Activated CD8-positive, alpha-beta T cell treated with anti-CD3 and anti-CD28 coated beads, Interleukin-2, amount 10 ng/mL, durations not matched to agents 7 days and 5 days (primary cell): ENCODE measurements around the gene FOXP4. TPM values are rescaled to one million over a fixed set of nuclear protein-coding genes. Genes with fewer than 3 reads are reported as not detected.

Experiments used
- ATAC-seq: fragments of 150-1000 bp; cut with Tn5 transposase; one replicate; pipeline ENCODE4 v1.10.0; 2021; ENCODE audit warnings: moderate library complexity
- CTCF ChIA-PET: fragments of 350-600 bp; sonication (Branson Sonifier 250); formaldehyde crosslinking; loops from one replicate; lab custom pipeline; 2021; ENCODE audit warnings: antibody characterized with exemption; lab: Charles Lee
- POLR2A ChIA-PET: fragments of 350-600 bp; sonication (Branson Sonifier 250); formaldehyde crosslinking; loops from one replicate; lab custom pipeline; 2021; ENCODE audit warnings: antibody characterized with exemption; lab: Charles Lee
- DNase-seq: peaks from one replicate; pipeline ENCODE4 v3.0.0-alpha.2; 2020
- H3K27ac Mint-ChIP-seq: one replicate; pipeline ENCODE4 v1.8.0; 2021; ENCODE audit warnings: mild to moderate bottlenecking, mixed read lengths
- H3K27me3 Mint-ChIP-seq: one replicate; pipeline ENCODE4 v1.8.0; 2021; ENCODE audit warnings: low read depth, mixed read lengths
- H3K36me3 Mint-ChIP-seq: one replicate; pipeline ENCODE4 v1.8.0; 2021; ENCODE audit warnings: low read depth, mixed read lengths
- H3K4me1 Mint-ChIP-seq: one replicate; pipeline ENCODE4 v1.8.0; 2021; ENCODE audit warnings: low read depth, mixed read lengths
- H3K4me3 Mint-ChIP-seq: one replicate; pipeline ENCODE4 v1.8.0; 2021; ENCODE audit warnings: mild to moderate bottlenecking, mixed read lengths
- H3K9me3 Mint-ChIP-seq: one replicate; pipeline ENCODE4 v1.8.0; 2022; ENCODE audit warnings: mixed read lengths; ENCODE audit not compliant: insufficient read depth
- total RNA-seq, 2 experiments: library from RNA; stranded (reverse); gene quantifications; one replicate each; pipeline ENCODE4 v1.2.3, GENCODE V29; 2021

FOXP4 gene
- total RNA-seq, 2 experiments from 2014 or later = 6.7 to 7.1 TPM

DNA sequence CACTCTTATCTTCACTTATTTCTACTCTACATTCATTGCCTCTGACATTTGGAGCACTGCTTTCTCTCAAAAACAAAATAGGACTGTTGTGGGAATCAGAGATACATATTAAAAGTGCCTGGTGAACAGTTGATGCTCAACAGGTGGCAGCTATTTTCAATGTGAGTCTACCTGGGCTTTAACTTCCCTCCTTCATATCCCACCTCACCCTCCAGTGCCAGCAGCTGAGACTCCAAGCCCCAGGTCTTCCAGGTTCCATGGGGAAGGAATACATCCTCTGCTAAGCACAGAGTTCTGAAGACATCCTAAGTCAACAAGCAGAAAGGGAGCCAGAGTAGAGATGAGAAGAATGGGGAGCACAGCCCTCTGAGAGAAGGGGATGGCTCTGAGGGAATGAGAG is 7.0 kb upstream of the FOXP4 start:
- ATAC-seq (no peak), DNase-seq (no peak)
- H3K27me3 Mint-ChIP-seq = peaks cover 66% of the 10 kb centered on the region
- H3K36me3 Mint-ChIP-seq = no peaks in the 10 kb centered on the region
- ChIA-PET POLR2A (no interaction called here), CTCF (interaction anchor here (1.8 kb wide), 1 partner anchor 114 kb away, joined by 7 read pairs; no protein-coding TSS in a partner anchor)
- no peaks in the 10 kb centered on the region for H3K9me3 Mint-ChIP-seq
- no peak overlapping the region for H3K27ac Mint-ChIP-seq
- H3K4me1 Mint-ChIP-seq = no peaks in the 10 kb centered on the region
- H3K4me3 Mint-ChIP-seq = no peak overlapping the region

GRCh38 chr6:41541364-41541763 is 4.8 kb upstream of the FOXP4 start:
- Mint-ChIP-seq H3K27me3 (peaks cover 65% of the 10 kb centered on the region), H3K36me3 (no peaks in the 10 kb centered on the region), H3K4me1 (peaks cover 12% of the 10 kb centered on the region), H3K27ac (no peak overlapping the region), H3K9me3 (no peaks in the 10 kb centered on the region), H3K4me3 (no peak overlapping the region)
- ChIA-PET CTCF (no interaction called here), POLR2A (no interaction called here)
- ATAC-seq (no peak), DNase-seq (no peak)

DNA sequence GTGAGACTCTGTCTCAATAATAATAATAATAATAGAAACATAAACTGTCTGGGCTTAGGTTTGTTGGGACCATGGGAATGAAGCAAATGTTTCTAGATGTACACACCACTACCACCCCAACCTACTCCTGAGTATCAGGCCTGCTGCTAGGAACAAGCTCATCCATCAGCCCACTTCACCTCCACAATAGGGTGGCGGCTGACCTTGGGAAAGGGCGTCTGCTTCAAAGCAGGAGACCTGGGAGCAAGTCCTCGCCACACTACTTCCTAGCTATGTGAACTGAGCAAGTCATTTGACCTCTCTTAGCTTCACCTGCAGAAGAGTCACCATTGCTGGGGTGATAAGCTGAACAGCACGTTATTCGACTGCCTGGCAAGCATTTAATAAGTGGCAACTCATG is 3.1 kb upstream of the FOXP4 start:
- H3K27me3 Mint-ChIP-seq = peaks cover 55% of the 10 kb centered on the region
- CTCF ChIA-PET = interaction anchor here (2.4 kb wide), 1 partner anchor 118 kb away, joined by 13 read pairs; no protein-coding TSS in a partner anchor
- H3K27ac Mint-ChIP-seq = no peak overlapping the region
- peaks cover 20% of the 10 kb centered on the region for H3K4me1 Mint-ChIP-seq
- POLR2A ChIA-PET = no interaction called here
- H3K9me3 Mint-ChIP-seq = no peaks in the 10 kb centered on the region
- H3K4me3 Mint-ChIP-seq = no peak overlapping the region
- DNase-seq (no peak), ATAC-seq (no peak)
- H3K36me3 Mint-ChIP-seq = no peaks in the 10 kb centered on the region

DNA sequence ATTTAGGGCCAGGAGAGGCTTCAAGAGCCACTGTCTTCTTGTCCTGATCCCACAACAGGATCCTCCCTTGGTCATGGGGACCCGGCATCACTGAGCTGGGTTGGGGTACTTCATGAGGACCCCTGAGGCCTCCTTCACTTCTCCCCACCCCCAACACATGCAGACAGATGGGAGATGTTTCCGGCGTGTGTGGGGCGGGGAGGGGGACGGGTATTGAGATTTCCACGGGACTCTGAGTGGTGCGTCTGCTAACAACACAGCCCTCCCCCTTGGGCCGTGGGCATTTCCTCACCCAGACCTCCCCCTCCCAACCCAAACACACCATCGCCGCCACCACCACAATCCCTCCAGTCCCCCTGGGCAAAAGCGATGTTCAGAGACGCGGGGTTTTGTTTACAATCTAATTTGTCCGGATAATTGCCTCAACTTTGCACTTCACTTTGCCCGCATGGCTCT is 906 bp upstream of the FOXP4 start:
- peaks cover 58% of the 10 kb centered on the region for H3K27me3 Mint-ChIP-seq

GRCh38 chr6:41546475-41546865 is 289 bp downstream of the FOXP4 start:
- H3K27me3 Mint-ChIP-seq = peaks cover 65% of the 10 kb centered on the region
- POLR2A ChIA-PET = no interaction called here
- ATAC-seq (peak; percentile 69), DNase-seq (peak; percentile 48)
- no peaks in the 10 kb centered on the region for H3K9me3 Mint-ChIP-seq
- CTCF ChIA-PET = interaction anchor here (1.0 to 1.6 kb wide), 2 partner anchors 15 to 122 kb away, joined by 3 to 4 read pairs; no protein-coding TSS in a partner anchor
- no peak overlapping the region for H3K27ac Mint-ChIP-seq
- H3K4me3 Mint-ChIP-seq = no peak overlapping the region
- H3K36me3 Mint-ChIP-seq = peaks cover 2% of the 10 kb centered on the region
- peaks cover 33% of the 10 kb centered on the region for H3K4me1 Mint-ChIP-seq

More for the DNA sequence above, 906 bp upstream of the FOXP4 start:
- H3K27ac Mint-ChIP-seq = no peak overlapping the region
- H3K9me3 Mint-ChIP-seq = no peaks in the 10 kb centered on the region
- POLR2A ChIA-PET = no interaction called here
- H3K4me1 Mint-ChIP-seq = peaks cover 30% of the 10 kb centered on the region
- CTCF ChIA-PET = interaction anchor here (2.4 kb wide), 1 partner anchor 120 kb away, joined by 13 read pairs; no protein-coding TSS in a partner anchor
- no peaks in the 10 kb centered on the region for H3K36me3 Mint-ChIP-seq
- H3K4me3 Mint-ChIP-seq = peak overlapping the region; percentile 46
- DNase-seq (no peak), ATAC-seq (no peak)

DNA sequence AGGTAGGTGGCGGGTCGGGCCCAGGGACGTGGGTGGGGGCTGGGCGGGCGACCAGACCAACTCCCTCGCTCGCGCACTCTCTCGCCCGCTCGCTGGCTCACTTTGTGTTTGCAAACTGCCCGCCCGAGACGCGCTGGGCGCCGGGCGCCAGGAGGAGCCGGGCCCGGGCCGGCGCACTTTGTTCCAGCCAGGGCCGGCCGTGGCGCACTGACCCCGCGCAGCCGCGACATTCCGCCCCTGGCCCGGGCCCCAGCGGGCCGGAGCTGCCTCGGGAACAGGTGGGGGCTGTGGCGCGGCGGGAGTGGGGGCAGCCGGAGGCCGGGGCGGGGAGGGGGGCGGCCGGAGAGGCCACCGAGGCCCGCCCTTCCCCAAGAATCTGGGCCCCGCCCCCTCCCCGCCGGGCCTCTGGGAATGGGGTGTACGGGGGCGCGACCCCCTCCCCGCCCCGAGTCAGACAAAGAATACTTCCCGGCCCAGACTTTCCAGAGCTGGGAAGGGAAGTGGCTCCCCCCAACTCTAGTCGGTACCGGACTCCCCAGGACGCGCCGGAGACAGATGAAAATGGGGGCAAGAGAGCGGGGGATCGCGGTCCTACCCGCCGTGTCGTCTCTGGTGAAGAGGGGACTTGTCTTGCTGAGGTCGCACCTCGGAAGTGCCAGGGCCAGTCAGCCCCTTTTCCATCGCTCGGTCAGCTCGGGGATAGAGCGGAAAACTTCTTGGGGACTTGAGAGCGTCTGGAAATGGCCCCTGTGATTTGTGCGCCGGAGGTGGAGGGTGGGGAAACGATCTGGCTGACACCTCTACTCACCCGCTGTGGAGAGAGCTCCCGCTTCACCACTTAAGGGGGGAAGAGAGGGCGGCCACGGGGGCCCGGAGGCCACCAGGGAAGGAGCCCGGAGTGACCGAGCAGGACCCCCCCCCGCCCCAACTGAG is 951 bp downstream of the FOXP4 start:
- peak overlapping the region; percentile 18 for H3K27ac Mint-ChIP-seq
- ATAC-seq (peak; percentile 13), DNase-seq (no peak)
- peak overlapping the region; percentile 81 for H3K4me3 Mint-ChIP-seq
- peaks cover 66% of the 10 kb centered on the region for H3K27me3 Mint-ChIP-seq
- H3K36me3 Mint-ChIP-seq = peaks cover 3% of the 10 kb centered on the region
- CTCF ChIA-PET = interaction anchor here (1.0 to 1.6 kb wide), 2 partner anchors 15 to 122 kb away, joined by 3 to 4 read pairs; no protein-coding TSS in a partner anchor
- no peaks in the 10 kb centered on the region for H3K9me3 Mint-ChIP-seq
- POLR2A ChIA-PET = no interaction called here
- H3K4me1 Mint-ChIP-seq = peaks cover 34% of the 10 kb centered on the region

DNA sequence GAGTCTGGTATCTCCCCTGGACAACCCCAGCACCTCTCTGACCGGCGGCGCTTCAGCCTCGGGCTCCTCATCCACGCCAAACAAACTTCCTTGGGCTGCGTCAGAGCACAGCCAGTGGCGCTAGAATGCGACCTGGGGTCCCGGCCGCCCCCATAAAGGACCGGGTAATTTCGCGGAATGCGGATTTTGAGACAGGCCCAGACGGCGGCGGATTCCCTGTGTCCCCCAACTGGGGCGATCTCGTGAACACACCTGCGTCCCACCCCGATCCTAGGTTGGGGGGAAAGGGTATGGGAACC is 1.6 kb downstream of the FOXP4 start:
- peaks cover 3% of the 10 kb centered on the region for H3K36me3 Mint-ChIP-seq
- no peak overlapping the region for H3K27ac Mint-ChIP-seq
- peak overlapping the region; percentile 81 for H3K4me3 Mint-ChIP-seq
- CTCF ChIA-PET = interaction anchor here (1.6 kb wide), 1 partner anchor 123 kb away, joined by 4 read pairs; no protein-coding TSS in a partner anchor
- POLR2A ChIA-PET = no interaction called here
- peaks cover 64% of the 10 kb centered on the region for H3K27me3 Mint-ChIP-seq
- peaks cover 34% of the 10 kb centered on the region for H3K4me1 Mint-ChIP-seq
- no peak for ATAC-seq
- no peak for DNase-seq
- no peaks in the 10 kb centered on the region for H3K9me3 Mint-ChIP-seq

DNA sequence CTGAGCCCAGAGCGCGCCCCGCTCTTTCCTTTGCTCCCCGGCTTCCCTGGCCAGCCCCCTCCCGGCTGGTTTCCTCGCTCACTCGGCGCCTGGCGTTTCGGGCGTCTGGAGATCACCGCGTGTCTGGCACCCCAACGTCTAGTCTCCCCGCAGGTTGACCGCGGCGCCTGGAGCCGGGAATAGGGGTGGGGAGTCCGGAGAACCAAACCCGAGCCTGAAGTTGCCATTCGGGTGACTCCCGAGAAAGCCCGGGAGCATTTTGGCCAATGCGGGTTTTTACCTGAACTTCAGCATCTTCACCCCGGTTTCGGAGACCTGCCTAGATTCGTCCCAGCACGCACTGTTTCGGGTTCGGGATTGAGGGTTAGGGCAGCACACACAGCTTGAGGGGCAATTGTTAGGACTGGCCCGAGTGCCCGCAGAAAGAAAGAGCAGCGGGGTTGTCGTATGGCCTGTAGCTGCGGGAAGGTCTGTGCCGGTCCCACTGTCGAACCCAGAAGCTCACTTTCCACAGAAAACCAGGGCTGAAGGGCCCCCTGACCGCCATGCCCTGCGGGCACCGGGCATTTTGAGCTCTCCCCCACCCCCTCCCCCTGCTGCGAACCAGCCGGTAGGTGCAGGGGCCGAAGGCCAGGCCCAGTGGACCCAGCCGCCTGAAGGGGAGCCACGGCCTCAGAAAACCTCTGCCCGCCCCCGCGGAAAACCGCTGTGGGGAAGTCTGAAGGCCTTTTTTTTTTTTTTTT is 2.1 kb downstream of the FOXP4 start:
- Mint-ChIP-seq H3K9me3 (no peaks in the 10 kb centered on the region), H3K27ac (no peak overlapping the region), H3K4me1 (peaks cover 34% of the 10 kb centered on the region), H3K36me3 (peaks cover 3% of the 10 kb centered on the region), H3K4me3 (peak overlapping the region; percentile 81), H3K27me3 (peaks cover 61% of the 10 kb centered on the region)
- CTCF ChIA-PET = interaction anchor here (0.6 to 1.6 kb wide), 2 partner anchors 84 to 124 kb away, joined by 3 to 4 read pairs; no protein-coding TSS in a partner anchor
- ATAC-seq = no peak
- POLR2A ChIA-PET = no interaction called here
- DNase-seq = no peak

DNA sequence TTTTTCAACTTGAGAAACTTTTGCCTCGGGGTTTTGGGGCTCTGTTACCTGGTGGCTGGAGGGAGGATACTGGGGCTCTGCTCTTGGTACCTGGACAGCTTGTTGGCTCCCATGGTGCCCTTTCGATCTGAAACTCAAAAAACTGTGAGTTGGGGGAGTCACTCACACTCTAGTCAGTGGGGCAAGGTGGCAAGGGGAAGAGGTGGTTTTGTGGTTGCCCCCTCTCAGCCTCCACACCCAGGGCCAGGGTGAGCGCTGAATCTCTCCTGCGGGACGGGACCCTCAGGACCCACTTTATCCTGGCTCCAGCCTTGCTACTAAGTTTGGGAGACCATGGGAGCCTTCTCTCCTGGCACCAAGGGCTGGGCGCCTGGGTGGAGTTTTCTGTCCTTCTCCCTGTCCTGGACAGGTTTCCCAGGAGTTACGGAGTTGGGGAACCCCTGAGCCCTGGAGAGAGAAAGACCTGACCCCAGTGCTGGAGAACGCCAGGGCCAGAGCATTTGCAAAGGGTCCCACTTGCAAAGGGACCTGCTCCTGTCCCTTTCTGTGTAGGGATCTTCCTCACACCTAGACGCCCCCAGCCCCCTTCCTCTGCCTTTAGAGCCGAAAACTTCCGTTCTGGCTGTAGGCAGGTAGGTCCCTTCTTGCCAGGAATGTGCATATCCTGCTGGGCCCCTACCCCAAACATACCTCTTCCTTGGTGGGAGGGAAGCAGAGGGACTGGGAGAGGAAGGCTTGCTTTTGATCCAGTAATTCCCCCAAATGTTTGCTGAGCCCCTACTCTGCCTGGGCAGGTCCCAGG is 2.9 kb downstream of the FOXP4 start:
- Mint-ChIP-seq H3K4me3 (peak overlapping the region; percentile 43), H3K36me3 (peaks cover 3% of the 10 kb centered on the region), H3K9me3 (no peaks in the 10 kb centered on the region), H3K4me1 (peaks cover 34% of the 10 kb centered on the region), H3K27me3 (peaks cover 59% of the 10 kb centered on the region), H3K27ac (no peak overlapping the region)
- POLR2A ChIA-PET = no interaction called here
- CTCF ChIA-PET = no interaction called here
- no peak for ATAC-seq
- no peak for DNase-seq

DNA sequence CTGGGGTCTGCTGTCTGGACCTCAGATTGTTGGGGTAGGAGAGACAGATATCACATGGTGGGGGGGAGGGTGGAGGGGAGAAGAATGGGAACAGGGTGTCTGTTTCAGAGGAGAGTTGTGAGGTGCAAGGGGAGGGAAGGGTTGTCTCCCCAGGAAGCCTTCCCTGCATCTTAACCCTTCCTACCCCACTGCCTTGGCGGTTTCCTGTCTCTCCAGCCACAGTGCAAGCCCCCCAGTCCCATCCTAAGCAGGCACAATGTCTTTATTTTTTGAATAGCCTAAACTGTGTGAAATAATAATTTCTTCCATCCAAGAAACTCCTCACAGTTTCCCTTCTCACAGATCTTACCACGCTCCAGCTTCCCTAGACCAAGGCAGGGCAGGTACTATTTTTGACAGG is 3.5 kb downstream of the FOXP4 start:
- H3K27me3 Mint-ChIP-seq = peaks cover 55% of the 10 kb centered on the region
- H3K27ac Mint-ChIP-seq = no peak overlapping the region
- peaks cover 34% of the 10 kb centered on the region for H3K4me1 Mint-ChIP-seq
- DNase-seq (no peak), ATAC-seq (no peak)
- ChIA-PET POLR2A (no interaction called here), CTCF (no interaction called here)
- H3K9me3 Mint-ChIP-seq = no peaks in the 10 kb centered on the region
- H3K36me3 Mint-ChIP-seq = peaks cover 3% of the 10 kb centered on the region
- no peak overlapping the region for H3K4me3 Mint-ChIP-seq

- Mint-ChIP-seq H3K27me3 (peaks cover 51% of the 10 kb centered on the region), H3K27ac (no peak overlapping the region), H3K9me3 (no peaks in the 10 kb centered on the region), H3K4me1 (peaks cover 22% of the 10 kb centered on the region), H3K4me3 (no peak overlapping the region), H3K36me3 (peaks cover 3% of the 10 kb centered on the region)
- POLR2A ChIA-PET = no interaction called here
- CTCF ChIA-PET = no interaction called here
- no peak for DNase-seq
- no peak for ATAC-seq
Observed at GRCh38 chr6:41551086-41551700, 5.0 kb downstream of the FOXP4 start.
